Lung (tissue), 12 donors: ENCODE results near the gene TRPT1. TPM values are rescaled to one million over a fixed set of nuclear protein-coding genes. Genes with fewer than 3 reads are reported as not detected.

Experiments
- ATAC-seq: fragments of 200-7000 bp; cut with Tn5 transposase; one replicate; pipeline ENCODE4 v1.9.1; 2020; ENCODE audit warnings: moderate number of reproducible peaks; ENCODE audit not compliant: insufficient read depth, low FRiP score
- DNase-seq, 3 donors: peaks; one replicate each; pipeline ENCODE4 v3.0.0-alpha.2; 2013 to 2017
- H3K27ac ChIP-seq, 2 donors: one replicate each; pipeline ENCODE4 v1.5.1; 2013; ENCODE audit warnings: mild to moderate bottlenecking in 2 of 2, moderate library complexity in 2 of 2, control low read depth in 1 of 2, inconsistent platforms in 1 of 2, low read depth in 1 of 2, low read length in 1 of 2
- H3K27me3 ChIP-seq, 3 donors: one replicate each; pipeline ENCODE4 v1.5.1; 2013; ENCODE audit warnings: low read length in 2 of 3; ENCODE audit not compliant: control insufficient read depth in 3 of 3, insufficient read depth in 3 of 3
- H3K36me3 ChIP-seq, 4 donors: one replicate each; pipeline ENCODE4 v1.5.1; 2013; ENCODE audit warnings: low read length in 4 of 4, mild to moderate bottlenecking in 1 of 4, moderate library complexity in 1 of 4; ENCODE audit not compliant: control insufficient read depth in 4 of 4, insufficient read depth in 4 of 4
- H3K4me1 ChIP-seq, 5 donors: one replicate each; pipeline ENCODE4 v1.5.1; 2013; ENCODE audit warnings: low read length in 5 of 5, mild to moderate bottlenecking in 2 of 5, moderate library complexity in 1 of 5; ENCODE audit not compliant: control insufficient read depth in 5 of 5, insufficient read depth in 5 of 5
- H3K4me3 ChIP-seq: one replicate; pipeline ENCODE4 v1.5.1; 2013; ENCODE audit warnings: mild to moderate bottlenecking, control low read depth, moderate library complexity
- H3K9ac ChIP-seq, 2 donors: one replicate each; pipeline ENCODE4 v1.5.1; 2013; ENCODE audit warnings: low read length in 2 of 2, control low read depth in 1 of 2; ENCODE audit not compliant: insufficient read depth in 1 of 2
- H3K9me3 ChIP-seq, 4 donors: one replicate each; pipeline ENCODE4 v1.5.1; 2013; ENCODE audit warnings: low read length in 3 of 4, mild to moderate bottlenecking in 1 of 4, moderate library complexity in 1 of 4; ENCODE audit not compliant: control insufficient read depth in 4 of 4, insufficient read depth in 3 of 4
- CTCF ChIP-seq: IDR thresholded peaks from 2 replicates; pipeline ENCODE4 v1.5.1; 2012; ENCODE audit warnings: mild to moderate bottlenecking; ENCODE audit errors: control extremely low read depth, extremely low read depth
- WGBS, 2 donors: extraction: QIAGEN DNeasy Blood & Tissue Kit; methylation state at CpG; one replicate each; pipeline ENCODE4 v1.1.7; 2013; 5-methylcytosine and 5-hydroxymethylcytosine counted together
- polyA plus RNA-seq, 2 donors: library from polyadenylated mRNA; stranded (reverse); fragments of 200-250 nt; gene quantifications; one replicate each; pipeline ENCODE4 v1.2.1, GENCODE V29; 2013
- total RNA-seq, 2 donors: library from RNA; depleted of rRNA in 1 of 2; stranded (reverse); fragments of >200 nt in 1 of 2; gene quantifications; one replicate each; pipeline ENCODE4 v1.2.1, GENCODE V29; 2014 to 2021
- donor health status: control.
- donor health status: control.
- donor health status: Bipolar disorder and iron deficiency.
- donor health status: healthy.
- donor health status: DM: yes; HTN: yes; CAD: no.

The TRPT1 gene
- total and polyA plus RNA-seq, 4 donors, result 18.3 to 62.5 (median 34.3) TPM

- Histone ChIP-seq H3K9ac (no peak overlapping the region), H3K36me3 (no peaks in the 10 kb centered on the region), H3K27ac (no peak overlapping the region), H3K9me3 (no peaks in the 10 kb centered on the region), H3K27me3 (no peaks in the 10 kb centered on the region), H3K4me3 (no peak overlapping the region), H3K4me1 (peaks cover 0 to 15% (median 0%) of the 10 kb centered on the region in 5 donors)
- ATAC-seq (no peak), DNase-seq (no peak)
- 82 to 86% methylated on average over 8 of the region's 8 CpGs for WGBS, 2 donors
- TF ChIP-seq CTCF, result no peak
These were observed 49.2 kb downstream of the TRPT1 start for GRCh38 chr11:64176751-64177150.

Other genes with a start within 250 kb of the TRPT1 start
- gene OTUB1, start 239.7 kb downstream of the TRPT1 start, total RNA-seq, result 10 to 100 TPM; 40.8 to 72.2 TPM
- 10 to 100 TPM; 72.5 to 95.2 TPM for gene OTUB1, start 239.7 kb downstream of the TRPT1 start, polyA plus RNA-seq
- under 1 TPM; 0.18 to 0.34 TPM for gene FLRT1, start 190.3 kb downstream of the TRPT1 start, total RNA-seq
- gene FLRT1, start 190.3 kb downstream of the TRPT1 start, polyA plus RNA-seq, result under 1 TPM; 0.02 to 0.06 TPM
- 10 to 100 TPM; 13.6 to 24.5 TPM for gene MACROD1, start 60.1 kb downstream of the TRPT1 start, total RNA-seq
- gene MACROD1, start 60.1 kb downstream of the TRPT1 start, polyA plus RNA-seq, result 10 to 100 TPM in 1 of 2 donors, 1 to 10 TPM in 1; 9.9 to 70.0 TPM
- gene STIP1, start 40.0 kb downstream of the TRPT1 start, total RNA-seq, result 100 to 1,000 TPM; 107 to 122 TPM
- 10 to 100 TPM; 75.9 to 82.1 TPM for gene STIP1, start 40.0 kb downstream of the TRPT1 start, polyA plus RNA-seq
- 100 to 1,000 TPM in 1 of 2 donors, 10 to 100 TPM in 1; 17.4 to 102 TPM for gene FERMT3, start 19.5 kb downstream of the TRPT1 start, total RNA-seq
- gene FERMT3, start 19.5 kb downstream of the TRPT1 start, polyA plus RNA-seq, result 100 to 1,000 TPM in 1 of 2 donors, 10 to 100 TPM in 1; 67.3 to 182 TPM
- 10 to 100 TPM; 23.7 to 90.2 TPM for gene NUDT22, start 88 bp upstream of the TRPT1 start, total RNA-seq
- gene NUDT22, start 88 bp upstream of the TRPT1 start, polyA plus RNA-seq, result 10 to 100 TPM; 62.0 to 67.8 TPM
- gene DNAJC4, start 4.4 kb upstream of the TRPT1 start, total RNA-seq, result 10 to 100 TPM; 22.7 to 34.1 TPM
- 10 to 100 TPM; 34.6 to 58.4 TPM for gene DNAJC4, start 4.4 kb upstream of the TRPT1 start, polyA plus RNA-seq
- gene VEGFB, start 8.4 kb upstream of the TRPT1 start, total RNA-seq, result 100 to 1,000 TPM in 1 of 2 donors, 10 to 100 TPM in 1; 37.8 to 124 TPM
- 100 to 1,000 TPM in 1 of 2 donors, 10 to 100 TPM in 1; 43.7 to 115 TPM for gene VEGFB, start 8.4 kb upstream of the TRPT1 start, polyA plus RNA-seq
- gene FKBP2, start 14.9 kb upstream of the TRPT1 start, total RNA-seq, result 10 to 100 TPM; 65.2 to 93.0 TPM
- gene FKBP2, start 14.9 kb upstream of the TRPT1 start, polyA plus RNA-seq, result 100 to 1,000 TPM; 207 to 397 TPM
- 100 to 1,000 TPM in 1 of 2 donors, 10 to 100 TPM in 1; 28.2 to 185 TPM for gene PPP1R14B, start 20.8 kb upstream of the TRPT1 start, total RNA-seq
- gene PPP1R14B, start 20.8 kb upstream of the TRPT1 start, polyA plus RNA-seq, result 100 to 1,000 TPM; 119 to 241 TPM
- gene PLCB3, start 25.3 kb upstream of the TRPT1 start, total RNA-seq, result 10 to 100 TPM; 18.2 to 32.0 TPM
- gene PLCB3, start 25.3 kb upstream of the TRPT1 start, polyA plus RNA-seq, result 10 to 100 TPM; 15.0 to 17.1 TPM
- gene BAD, start 58.5 kb upstream of the TRPT1 start, total RNA-seq, result 10 to 100 TPM; 69.5 to 74.1 TPM
- gene BAD, start 58.5 kb upstream of the TRPT1 start, polyA plus RNA-seq, result 100 to 1,000 TPM in 1 of 2 donors, 10 to 100 TPM in 1; 77.0 to 127 TPM
- gene GPR137, start 59.7 kb upstream of the TRPT1 start, total RNA-seq, result 10 to 100 TPM; 14.5 to 59.1 TPM
- gene GPR137, start 59.7 kb upstream of the TRPT1 start, polyA plus RNA-seq, result 10 to 100 TPM; 22.8 to 32.2 TPM
- not detected for gene KCNK4, start 65.1 kb upstream of the TRPT1 start, total RNA-seq
- under 1 TPM in 1 of 2 donors, not detected in 1; 0.09 TPM for gene KCNK4, start 65.1 kb upstream of the TRPT1 start, polyA plus RNA-seq
- under 1 TPM in 1 of 2 donors, not detected in 1; 0.67 TPM for gene CATSPERZ, start 74.2 kb upstream of the TRPT1 start, total RNA-seq
- gene CATSPERZ, start 74.2 kb upstream of the TRPT1 start, polyA plus RNA-seq, result under 1 TPM; 0.31 to 0.98 TPM
- gene ESRRA, start 79.3 kb upstream of the TRPT1 start, total RNA-seq, result 10 to 100 TPM; 10.8 to 78.3 TPM
- gene ESRRA, start 79.3 kb upstream of the TRPT1 start, polyA plus RNA-seq, result 10 to 100 TPM; 67.7 to 88.4 TPM
- gene TRMT112, start 91.4 kb upstream of the TRPT1 start, total RNA-seq, result 100 to 1,000 TPM; 154 to 173 TPM
- 100 to 1,000 TPM; 237 to 484 TPM for gene TRMT112, start 91.4 kb upstream of the TRPT1 start, polyA plus RNA-seq
- 100 to 1,000 TPM; 165 to 306 TPM for gene PRDX5, start 91.9 kb upstream of the TRPT1 start, total RNA-seq
- 100 to 1,000 TPM; 443 to 777 TPM for gene PRDX5, start 91.9 kb upstream of the TRPT1 start, polyA plus RNA-seq
- gene CCDC88B, start 114.0 kb upstream of the TRPT1 start, total RNA-seq, result 10 to 100 TPM; 13.6 to 32.7 TPM
- gene CCDC88B, start 114.0 kb upstream of the TRPT1 start, polyA plus RNA-seq, result 10 to 100 TPM; 54.2 to 56.8 TPM
- 10 to 100 TPM; 25.3 to 53.8 TPM for gene RPS6KA4, start 133.0 kb upstream of the TRPT1 start, total RNA-seq
- 10 to 100 TPM; 30.0 to 40.9 TPM for gene RPS6KA4, start 133.0 kb upstream of the TRPT1 start, polyA plus RNA-seq